Measurements from ENCODE around the gene HOXA7.

HOXA7 gene

DNA sequence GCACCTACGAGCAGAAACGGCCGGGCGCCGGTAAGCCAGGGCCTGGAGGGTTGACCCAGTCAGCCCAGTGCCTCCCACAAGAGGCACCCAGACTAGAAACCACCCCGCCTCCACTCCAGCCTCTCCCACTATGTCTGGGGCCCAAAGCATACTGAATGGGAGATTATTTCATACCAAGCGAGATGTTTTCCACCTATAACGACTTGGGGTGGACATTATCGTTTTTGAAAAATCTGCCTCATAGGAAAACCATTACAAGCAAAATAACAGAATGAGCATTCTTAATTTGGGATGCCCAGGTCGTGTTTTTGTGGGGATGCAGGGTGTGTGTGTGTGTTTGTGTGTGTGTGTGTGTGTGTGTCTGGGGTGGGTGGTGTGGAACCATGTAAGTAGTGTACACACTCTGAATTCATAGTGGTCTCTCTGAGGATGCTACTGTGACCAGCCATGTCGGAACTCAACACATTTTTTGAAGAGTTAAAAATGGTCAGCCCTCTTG lies 10.5 kb downstream of the HOXA7 start:
- no peak for DNase-seq

DNA sequence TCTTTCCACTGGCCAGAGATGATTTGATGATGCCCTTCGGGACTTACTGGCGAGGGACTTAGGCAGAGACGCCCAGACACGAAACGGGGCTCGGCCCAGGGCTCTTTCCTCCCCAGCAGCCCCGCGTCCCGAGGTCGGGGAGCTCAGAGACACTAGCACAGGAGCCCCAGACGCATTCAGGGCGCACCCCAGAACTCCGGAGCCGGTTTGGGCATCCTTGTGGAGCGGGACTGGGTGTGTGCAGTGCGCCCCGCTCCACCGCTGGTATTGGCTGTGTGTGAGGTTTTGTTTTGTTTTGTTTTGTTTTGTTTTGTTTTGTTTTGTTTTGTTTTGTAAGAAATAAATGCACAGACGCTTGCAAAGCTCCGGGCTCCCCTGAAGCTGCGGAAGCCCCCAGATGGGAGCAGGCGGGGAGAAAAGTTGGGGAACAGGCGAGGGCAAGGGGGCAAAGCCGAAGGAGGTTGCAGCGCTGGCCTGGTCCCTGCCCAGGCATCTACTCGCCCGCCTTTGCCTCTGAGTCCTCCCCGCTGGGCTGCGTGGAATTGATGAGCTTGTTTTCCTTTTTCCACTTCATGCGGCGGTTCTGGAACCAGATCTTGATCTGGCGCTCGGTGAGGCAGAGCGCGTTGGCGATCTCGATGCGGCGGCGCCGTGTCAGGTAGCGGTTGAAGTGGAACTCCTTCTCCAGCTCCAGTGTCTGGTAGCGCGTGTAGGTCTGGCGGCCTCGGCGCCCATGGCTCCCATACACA lies 11.1 kb downstream of the HOXA7 start:
- DNase-seq = no peak

DNA sequence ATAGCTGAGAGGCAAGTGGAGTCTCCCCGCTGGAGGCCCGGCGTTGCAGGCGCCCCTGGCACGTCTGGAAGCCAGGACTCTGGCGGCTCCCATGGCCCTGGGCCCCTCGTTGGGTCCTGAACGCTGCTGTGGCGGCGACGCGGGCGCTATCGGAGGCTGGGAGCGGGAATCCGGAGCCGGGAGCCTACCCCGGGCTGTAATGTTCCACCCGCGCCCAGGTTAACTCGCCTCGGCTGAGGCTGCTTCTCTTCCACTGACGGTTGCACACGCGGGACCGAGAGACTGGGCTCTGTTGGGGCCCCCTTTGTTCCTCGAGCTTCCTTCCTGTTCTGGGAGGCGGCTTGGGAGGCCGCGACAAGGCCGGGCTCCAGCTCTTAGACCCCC lies 11.7 kb downstream of the HOXA7 start:
- no peak for DNase-seq

DNA sequence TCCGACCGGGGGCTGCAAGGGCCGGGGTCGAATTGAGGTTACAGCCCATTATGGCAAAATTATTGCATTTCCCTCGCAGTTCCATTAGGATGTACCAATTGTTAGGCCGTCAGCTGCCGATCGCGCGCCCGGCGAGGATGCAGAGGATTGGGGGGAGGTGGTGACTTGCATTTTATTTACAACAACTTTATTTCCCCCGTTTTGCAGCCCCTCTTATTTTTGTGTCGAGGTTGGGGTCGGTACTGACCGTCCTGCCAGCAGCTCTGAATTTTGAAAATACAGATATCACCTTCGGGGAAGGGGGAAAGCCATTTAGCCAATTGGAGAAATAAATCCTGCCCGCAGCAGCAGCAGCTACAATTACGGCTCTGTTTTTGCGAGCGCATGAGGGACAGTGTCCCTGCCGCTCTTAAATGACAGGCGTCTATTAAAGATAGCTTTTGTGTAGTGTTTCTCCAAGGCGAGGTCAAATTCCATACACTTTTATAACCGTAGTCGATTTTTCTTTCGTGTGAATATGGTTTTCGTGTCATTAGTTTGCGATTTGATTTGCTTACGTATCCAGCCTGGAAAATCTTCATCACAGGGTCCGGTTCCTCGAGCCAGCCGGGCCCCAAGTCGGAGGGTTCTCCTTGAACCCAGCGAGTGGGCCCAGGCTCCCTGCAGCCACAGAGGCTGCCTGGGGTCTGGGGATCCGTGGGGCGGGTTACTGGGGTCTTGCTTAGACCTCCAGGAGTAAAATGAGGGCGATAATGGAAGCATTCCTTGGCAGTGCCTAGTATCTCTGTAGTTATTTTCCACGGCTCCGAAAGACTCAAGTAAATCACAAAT lies 12.3 kb downstream of the HOXA7 start:
- no peak for DNase-seq

DNA sequence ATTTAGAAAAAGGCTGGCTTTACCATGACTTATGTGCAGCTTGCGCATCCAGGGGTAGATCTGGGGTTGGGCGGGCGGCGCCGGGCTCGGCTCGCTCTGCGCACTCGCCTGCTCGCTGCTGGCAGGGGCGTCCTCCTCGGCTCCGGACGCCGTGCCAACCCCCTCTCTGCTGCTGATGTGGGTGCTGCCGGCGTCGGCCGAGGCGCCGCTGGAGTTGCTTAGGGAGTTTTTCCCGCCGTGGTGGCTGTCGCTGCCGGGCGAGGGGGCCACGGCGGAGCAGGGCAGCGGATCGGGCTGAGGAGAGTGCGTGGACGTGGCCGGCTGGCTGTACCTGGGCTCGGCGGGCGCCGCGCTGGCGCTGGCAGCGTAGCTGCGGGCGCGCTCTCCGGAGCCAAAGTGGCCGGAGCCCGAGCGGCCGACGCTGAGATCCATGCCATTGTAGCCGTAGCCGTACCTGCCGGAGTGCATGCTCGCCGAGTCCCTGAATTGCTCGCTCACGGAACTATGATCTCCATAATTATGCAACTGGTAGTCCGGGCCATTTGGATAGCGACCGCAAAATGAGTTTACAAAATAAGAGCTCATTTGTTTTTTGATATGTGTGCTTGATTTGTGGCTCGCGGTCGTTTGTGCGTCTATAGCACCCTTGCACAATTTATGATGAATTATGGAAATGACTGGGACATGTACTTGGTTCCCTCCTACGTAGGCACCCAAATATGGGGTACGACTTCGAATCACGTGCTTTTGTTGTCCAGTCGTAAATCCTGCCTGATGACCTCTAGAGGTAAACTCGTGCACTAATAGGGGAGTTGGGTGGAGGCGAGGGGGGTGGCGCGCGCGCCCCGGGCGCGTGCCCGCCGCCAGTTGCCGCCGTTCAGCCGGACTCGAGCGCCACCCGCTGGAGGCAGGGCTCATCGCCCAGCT lies 13.2 kb downstream of the HOXA7 start, which contains the start of gene HOXA5:
Gene HOXA5, minus strand, starts transcription at position 659 of the 927 bp plus-strand sequence. Its CDS starts 74 bp downstream, at position 585.
- peak; percentile 74 for DNase-seq

DNA sequence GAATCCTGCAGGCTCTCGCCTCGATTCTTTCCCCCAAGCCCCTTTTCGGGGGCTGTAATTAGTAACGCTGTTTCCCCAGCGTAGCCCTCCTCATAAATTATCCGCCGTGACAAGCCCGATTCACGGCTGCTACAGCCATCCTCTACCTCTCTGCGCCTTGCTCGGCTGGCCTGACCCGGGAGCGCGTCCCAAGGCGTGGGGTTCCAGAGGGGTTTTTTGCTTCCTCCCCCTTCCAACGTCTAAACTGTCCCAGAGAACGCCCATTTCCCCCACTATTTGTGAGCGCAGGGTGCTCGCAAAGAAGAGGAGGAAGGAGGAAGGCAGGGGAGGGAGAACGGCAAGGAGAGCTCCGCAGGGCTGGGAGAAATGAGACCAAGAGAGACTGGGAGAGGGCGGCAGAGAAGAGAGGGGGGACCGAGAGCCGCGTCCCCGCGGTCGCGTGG lies 13.9 kb downstream of the HOXA7 start:
- DNase-seq = no peak

DNA sequence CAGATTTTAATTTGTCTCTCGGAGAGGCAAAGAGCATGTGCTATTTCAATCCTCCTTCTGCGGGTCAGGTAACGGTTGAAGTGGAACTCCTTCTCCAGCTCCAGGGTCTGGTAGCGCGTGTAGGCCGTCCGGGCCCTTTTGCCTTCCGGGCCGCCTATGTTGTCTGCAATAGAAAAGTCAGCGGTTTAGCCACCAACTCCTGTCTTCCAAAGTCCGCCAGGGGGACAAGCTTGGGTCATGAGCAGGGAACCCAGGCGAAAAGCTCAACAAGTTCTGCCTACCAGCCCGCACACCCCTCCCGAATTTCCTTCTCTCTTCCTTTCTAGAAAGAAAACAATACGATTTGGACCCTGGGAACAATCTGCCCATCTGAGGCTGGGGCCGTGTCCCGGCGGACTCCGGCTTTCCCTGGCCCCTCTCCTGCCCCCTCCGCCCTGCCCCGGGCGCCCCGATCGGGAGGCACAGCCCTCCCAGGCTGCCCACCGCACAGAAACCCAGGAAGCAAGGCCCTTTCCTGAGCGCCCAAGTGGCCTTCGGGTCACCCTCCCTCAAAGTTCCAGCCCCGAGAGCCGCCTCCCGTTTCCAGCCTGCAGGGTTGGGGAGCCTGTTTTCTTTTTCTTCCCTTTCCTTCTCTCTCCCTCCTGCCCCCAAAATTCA lies 14.4 kb downstream of the HOXA7 start:
- no peak for DNase-seq

DNA sequence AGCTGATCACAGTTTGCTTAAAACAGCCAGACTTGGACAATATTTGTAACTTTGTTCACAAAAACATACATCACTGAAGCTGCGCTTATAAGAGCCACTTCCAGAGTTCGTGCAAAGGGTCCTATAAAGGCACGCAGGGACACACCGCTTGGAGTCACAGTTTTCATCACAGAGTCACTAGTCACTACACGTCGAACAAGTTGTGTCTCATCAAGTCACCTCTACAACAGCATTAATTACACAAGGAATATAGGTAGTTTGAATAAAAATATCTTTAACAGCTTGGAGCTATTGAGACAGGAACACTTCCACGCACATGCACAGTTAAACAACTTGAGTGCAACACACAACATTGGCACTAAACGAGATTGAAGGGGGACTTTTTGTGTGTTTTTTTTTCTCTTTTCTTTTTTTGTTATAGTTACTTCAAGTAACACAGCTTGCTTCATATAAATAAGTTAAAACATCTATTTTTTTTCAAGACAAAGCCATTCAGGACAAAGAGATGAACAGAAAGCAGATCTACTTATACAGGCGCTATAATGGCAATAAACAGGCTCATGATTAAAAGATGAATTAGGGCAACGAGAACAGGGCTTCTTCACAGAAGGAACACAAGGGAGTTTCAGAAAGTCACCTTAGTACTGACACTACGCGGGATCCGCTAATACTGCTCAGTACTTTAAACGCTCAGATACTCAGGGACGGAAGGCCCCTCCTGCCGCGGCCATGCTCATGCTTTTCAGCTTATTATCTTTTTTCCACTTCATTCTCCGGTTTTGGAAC lies 15.1 kb downstream of the HOXA7 start:
- DNase-seq = no peak

DNA sequence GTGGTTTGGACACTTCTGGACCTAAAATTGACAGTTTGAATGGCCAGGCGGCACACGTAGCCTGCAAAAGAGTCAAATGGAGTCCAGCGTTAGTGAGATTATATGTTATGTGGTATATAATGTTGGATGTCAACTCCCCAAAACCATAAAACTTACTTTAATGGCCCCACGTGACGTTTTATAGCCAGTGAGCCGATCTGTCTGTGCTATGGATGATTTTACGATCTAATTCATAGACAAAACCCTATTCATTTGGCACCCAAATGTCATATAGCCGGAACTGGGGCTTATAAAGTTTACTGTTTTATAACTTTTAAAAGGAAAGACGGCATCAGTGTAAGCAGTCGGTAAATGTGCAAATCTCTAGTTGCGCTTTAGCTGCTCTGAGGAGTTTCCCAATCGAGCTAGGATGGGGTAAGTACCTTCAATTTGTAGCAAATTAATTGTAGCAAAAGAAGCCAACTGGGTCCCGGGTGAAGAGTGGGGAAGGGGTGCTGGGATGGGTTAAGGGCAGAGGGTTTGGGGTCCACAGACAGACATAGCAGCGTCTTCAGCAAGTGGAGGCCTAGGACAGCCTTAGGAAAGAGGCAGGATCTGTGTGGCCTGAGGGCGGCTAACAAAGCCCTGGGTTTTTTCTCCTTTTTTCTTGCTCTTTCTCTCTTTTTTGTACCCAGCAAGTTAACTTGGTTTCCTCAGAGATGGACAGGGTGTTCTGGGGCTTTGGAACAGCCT lies 16.2 kb downstream of the HOXA7 start:
- no peak for DNase-seq

DNA sequence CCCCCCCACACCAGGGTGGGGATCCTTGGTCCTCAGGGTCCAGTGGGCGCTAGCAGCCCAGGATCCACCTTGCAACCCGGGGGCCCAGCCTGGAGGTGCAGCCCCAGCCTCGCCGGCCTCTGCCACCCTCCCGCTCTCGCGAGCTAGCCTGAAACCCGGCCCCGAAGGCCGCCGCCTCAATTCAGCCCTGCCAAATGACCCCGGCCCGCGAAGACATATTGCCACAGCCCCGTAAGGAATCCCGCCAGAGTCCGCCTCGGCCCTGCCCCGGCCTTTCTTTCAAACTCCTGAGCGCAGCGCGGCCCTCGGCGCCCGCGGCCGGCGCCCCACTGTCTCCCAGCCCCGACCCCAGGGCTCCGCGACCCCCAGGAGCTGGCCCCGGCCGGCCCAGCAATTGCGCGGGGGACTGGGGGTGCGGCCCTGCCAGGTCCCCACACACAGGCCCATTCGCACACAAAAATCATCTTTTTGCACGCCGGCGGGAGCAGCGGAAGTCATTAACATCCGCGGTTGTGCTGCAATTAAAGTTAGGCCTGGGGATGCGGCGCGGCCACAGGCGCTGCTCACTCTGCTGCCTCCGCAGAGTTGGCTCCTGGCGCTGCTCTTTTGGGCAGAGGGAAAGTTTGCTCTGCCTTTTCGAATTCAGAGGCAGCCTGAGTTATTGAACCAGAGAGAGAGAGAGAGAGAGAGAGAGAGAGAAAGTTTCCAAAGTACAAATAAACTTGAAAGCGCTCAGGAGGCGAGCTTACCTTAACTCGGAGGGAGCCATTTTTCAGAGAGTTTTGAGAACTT lies 16.9 kb downstream of the HOXA7 start:
- DNase-seq = no peak

DNA sequence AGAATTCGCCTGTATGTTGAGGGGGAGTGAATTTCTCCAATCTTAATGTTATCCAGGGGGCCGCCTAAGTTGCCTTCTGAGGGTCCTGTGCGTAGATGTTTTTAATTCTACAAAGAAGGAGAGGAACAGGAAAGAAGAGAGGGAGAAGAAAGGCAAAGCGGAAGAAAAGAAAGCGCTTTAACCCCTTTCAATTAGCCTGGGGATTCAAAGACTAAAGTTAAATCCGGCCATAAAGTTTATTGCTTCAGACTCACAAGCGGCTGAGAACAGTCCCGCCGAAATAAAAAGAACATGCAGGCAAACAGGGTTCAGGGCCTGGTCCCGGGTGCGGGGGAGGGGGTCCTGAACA lies 17.5 kb downstream of the HOXA7 start:
- no peak for DNase-seq

DNA sequence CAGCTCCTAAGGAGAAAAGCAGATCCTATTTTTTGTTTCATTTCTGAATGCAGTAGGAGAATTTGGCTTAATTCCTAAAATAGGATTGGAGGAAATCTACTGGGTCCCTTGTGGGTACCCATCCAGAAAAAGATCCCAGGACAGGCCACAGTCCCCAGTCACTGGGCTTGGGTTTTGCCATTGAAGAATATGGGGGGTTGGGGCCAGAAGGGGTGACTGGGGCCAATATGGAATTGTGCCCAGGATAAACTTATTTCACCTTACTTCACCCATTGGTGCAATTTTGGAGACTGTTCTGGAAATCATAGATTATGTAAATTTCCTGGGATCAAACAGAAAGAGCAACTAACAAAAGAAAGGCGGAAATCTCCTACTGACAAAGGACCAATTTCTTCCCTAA lies 18.0 kb downstream of the HOXA7 start:
- DNase-seq = no peak

DNA sequence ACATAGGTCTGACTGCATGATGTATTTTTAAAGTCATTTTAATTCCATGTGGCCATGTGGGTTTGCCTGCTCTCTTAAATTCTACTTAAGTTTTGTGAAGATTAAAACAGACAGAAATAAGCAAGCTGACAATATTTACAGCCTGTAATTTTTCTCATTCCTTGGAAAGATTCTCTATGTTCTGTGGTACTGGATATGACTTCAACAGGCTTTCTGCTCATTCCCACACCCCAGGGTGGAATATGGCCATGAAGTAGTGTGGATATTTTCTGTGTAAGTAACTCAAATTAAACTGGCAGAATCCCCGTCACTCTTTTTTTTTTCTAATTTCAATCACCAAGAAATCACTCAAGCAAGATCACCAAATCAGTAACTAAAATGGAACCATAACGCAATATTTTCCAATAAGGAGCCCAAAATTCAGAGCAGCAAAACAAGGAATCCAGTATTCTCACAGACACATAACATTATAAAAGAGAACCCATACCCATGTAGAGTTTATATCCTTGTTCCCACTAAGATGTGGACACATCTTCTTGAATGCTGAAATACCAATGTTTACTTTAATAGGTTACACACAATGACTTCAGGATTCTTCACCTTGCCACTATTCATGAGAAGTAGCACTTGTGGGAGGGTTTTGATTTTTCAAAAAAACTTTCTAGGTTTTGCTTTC lies 18.7 kb downstream of the HOXA7 start:
- no peak for DNase-seq

DNA sequence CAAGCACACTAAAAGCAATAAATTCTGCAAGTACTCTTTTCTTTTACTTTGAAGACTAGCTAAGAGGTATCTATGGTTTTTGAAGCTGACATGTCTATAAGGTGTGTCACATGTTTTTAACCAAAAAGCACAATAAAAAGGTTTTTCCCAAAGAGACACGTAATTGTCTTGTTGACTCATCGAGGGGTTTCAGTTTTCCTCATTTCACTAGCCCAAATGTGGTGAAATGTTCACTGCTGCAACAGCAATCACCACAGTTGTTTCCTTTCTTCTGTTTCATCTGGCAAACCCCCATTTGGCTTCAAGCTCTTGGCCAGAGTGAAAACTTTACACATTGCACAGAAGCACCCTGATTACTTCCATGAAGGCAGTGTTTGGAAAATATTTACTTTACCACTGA lies 22.1 kb downstream of the HOXA7 start:
- no peak for DNase-seq

DNA sequence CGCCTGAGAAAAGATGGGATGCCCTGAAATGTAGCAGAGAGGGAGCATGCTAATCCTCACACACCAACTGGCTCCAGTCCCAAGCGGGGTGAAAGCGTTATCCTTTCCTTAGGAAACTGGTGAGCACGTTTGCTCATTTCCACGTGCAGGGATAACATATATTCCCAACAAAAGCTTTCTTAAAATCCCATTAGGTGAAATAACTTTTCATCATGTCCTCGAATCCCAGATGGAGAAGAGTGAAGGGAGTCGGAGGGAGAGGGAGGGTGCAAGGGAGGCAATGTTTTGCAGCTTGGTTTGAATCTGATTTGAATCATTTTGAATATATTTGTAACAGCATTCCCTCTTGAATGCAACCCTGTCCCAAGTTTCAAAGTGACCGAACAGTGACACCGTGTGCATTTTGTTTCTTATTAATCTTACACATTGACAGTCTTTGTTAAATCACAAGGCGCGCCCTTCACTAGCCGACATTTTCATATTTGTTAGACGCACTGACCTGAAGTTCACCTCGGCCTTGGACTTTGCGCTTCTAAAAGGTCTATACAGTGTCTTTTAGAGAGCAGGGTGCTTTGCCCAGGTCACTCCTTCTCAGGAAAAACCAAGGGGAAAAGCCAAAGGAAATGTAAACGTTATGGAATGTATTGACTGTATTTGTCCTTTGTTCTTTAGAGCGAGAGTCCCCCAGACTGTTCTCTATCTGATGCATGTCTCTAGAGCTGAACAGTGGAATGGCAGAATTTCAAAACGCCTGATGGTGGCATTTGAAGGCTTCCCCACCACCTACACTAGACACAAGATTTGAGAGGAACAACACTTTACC lies 22.9 kb downstream of the HOXA7 start:
- no peak for DNase-seq

DNA sequence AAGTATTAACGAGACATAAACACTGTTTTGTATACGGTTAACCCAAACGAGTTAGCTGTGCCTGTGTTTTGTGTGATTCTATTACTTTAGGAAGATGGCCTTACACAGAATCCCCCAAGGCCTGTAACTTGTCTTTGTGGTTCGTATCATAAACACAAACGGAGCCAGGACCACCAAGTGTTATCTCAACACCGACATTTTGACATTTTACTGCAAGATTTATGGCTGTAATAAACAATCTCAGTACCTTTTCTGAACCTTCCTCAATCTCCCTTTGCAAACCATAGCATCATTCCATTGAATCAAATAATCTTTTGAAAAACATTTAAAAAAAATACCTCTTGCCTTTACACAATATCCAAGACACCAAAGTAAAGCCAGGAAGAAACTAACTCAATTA lies 23.5 kb downstream of the HOXA7 start:
- no peak for DNase-seq

DNA sequence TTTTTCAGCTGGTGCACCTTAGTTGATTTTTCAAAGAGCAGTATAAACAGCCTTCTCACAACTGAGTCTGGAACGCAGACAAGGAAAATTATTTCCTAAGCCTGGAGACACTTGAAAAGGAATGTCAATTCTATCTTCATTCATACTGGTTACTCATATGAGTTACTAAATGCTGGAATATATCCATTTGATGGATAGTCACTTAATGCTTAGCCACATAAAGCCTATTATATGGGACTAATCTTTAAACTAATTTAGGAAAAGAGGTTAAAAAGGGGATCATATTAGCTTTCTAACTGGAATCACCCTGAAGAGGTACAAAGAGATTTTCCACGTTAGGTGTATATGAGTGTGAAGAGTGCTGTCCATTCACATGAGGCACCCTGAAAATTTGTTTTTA lies 24.3 kb downstream of the HOXA7 start:
- no peak for DNase-seq

DNA sequence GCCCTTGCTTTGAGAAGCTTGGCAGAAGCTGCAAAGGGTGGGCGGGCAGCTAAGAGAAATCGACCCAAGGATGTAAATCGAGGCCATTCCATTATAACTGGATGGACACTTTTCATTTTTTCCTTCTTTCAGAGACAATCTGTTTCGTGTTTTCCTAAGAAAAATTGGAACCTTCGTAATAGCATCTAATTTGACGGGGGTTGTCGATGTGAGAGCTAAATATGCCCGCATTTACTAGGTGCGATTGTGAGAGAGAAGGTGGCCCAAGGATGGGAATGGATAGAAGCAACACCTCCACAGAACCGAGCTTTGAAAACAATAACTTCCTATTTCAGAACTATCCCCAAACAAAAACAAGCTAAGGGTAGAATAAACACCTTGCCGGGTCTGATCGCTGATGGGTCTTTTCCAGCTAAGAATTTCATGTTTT lies 25.1 kb downstream of the HOXA7 start:
- no peak for DNase-seq
